Islet of Langerhans (tissue), 1 donor: Measurements from ENCODE around the gene ALDH1A3.

Experiments used
- FAIRE-seq: peaks from one replicate; lab custom pipeline; 2011; peaks lifted over from hg19 to GRCh38; lab: Jason Lieb, UNC

ALDH1A3 gene

DNA sequence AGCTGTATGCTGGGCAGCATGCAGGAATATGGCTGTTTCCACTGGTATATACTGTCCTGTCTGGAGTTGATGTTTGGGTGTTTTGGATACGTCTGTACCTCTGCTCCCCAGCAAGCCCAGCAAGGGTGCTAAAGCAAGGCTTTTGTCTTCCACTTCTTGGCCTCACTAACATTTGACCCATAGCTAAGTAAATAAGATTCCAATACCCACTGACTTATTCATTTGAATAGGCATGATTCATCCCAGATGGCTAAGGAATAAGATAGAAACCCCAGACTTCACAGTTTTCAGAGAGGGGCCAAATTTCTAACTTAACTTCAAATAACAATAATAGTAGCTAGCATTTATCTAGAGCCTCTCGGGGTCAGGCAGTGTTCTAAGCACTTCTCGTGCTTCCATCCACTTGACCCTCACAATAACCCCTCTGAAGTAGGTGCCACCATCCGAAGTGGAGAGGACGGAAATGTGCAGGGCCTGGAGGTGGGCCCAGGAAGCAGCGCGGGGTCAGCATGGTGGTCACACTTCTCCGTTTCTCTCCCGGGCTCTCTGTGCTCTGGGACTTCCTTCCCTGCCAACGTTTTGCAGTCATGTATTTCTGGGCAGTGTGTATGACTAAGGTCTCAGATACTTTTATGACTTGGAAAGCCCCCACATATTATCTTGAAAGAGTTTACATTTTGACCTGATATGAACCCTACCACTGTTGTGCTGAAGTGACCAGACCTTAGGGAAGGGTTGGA is 78.9 kb downstream of the ALDH1A3 start:
- no peak for FAIRE-seq

DNA sequence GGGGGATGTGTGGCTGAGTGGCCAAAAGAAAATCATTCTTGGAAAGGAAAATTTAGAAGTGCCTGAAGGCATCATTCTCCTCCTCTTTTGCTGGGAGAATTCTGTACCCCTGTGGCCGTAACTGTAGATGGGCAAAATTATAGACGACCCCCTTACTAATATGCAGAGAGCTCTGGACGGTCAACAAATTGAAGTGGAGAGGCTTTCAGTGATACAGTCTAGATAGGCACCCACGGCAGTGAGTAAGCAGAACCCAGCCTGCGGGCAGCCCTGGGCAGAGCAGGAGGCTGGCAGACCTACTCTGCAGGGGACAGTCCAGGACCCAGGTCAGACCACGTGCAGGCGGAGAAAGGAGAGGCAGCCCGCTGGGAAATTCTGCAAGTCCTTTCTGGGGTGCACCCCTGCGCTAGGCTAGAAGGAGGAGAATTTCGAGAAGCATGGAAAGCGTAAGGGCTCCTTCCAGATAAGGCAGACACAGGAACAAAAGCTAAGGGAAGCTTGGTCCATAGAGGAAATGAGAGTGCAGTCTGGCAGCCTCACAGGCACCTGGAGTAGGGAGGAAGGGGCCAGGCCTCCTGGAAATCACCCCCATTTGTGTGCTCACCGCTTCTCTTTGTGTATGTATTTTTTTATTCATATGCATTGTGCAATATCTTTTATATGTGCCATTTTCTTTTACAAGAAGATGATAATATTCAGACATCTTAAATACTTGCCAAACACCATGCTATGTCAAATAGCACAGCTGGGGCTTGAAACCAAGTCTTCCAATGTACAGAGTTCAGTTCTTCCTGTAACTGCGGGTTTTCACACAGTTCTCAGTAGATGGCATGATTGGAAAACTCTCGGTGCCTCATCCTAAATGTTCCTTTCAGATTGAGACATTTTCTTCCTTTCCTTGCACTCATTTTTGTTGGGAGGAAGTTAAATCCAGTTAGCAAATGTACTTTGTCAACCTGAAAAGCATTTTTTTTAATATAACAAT is 79.7 kb downstream of the ALDH1A3 start:
- FAIRE-seq = no peak
